ENCODE data around the gene TMEM190. TPM values are rescaled to one million over a fixed set of nuclear protein-coding genes. Genes with fewer than 3 reads are reported as not detected.

Gene TMEM190
- total and polyA plus RNA-seq, 11 donors: not detected

DNA sequence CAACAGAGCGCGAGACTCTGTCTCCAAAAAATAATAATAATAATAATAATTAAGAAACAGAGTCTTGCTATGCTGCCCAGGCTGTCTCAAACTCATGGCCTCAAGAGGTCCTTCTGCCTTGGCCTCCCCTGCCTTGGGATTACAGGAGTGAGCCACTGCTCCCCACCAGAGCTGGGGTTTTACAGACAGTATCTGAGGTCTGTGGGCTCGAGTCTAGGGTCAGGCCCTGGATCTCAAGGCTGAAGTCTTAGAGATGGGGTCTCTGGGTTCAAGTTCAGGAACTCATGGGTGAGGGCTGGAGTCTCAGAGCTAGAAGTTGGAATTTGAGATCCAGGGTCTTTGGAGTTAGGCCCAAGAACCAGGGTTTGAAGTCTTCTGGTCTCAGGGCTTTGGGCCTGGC is 9.8 kb upstream of the TMEM190 start:
- H3K4me1 ChIP-seq: peaks cover 0 to 20% (median 0%) of the 10 kb centered on the region in 12 donors
- no peaks in the 10 kb centered on the region for H3K36me3 ChIP-seq
- H3K4me3 ChIP-seq: no peak overlapping the region
- intact Hi-C loops (cut with DNase I): no loop called here
- WGBS, 4 donors: 74 to 89% (median 78%) methylated on average over 3 of the region's 3 CpGs
- peaks cover 27 to 51% (median 38%) of the 10 kb centered on the region in 9 donors for H3K27me3 ChIP-seq
- DNase-seq (no peak), ATAC-seq (no peak)
- no peaks in the 10 kb centered on the region for H3K9me3 ChIP-seq
- no peak for TF ChIP-seq POLR2A (IDR thresholded peaks at IDR 0.05)
- TF ChIP-seq, protein P1, sequence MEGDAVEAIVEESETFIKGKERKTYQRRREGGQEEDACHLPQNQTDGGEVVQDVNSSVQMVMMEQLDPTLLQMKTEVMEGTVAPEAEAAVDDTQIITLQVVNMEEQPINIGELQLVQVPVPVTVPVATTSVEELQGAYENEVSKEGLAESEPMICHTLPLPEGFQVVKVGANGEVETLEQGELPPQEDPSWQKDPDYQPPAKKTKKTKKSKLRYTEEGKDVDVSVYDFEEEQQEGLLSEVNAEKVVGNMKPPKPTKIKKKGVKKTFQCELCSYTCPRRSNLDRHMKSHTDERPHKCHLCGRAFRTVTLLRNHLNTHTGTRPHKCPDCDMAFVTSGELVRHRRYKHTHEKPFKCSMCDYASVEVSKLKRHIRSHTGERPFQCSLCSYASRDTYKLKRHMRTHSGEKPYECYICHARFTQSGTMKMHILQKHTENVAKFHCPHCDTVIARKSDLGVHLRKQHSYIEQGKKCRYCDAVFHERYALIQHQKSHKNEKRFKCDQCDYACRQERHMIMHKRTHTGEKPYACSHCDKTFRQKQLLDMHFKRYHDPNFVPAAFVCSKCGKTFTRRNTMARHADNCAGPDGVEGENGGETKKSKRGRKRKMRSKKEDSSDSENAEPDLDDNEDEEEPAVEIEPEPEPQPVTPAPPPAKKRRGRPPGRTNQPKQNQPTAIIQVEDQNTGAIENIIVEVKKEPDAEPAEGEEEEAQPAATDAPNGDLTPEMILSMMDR (IDR thresholded peaks at IDR 0.05): no peak
- H3K27ac ChIP-seq: no peak overlapping the region

DNA sequence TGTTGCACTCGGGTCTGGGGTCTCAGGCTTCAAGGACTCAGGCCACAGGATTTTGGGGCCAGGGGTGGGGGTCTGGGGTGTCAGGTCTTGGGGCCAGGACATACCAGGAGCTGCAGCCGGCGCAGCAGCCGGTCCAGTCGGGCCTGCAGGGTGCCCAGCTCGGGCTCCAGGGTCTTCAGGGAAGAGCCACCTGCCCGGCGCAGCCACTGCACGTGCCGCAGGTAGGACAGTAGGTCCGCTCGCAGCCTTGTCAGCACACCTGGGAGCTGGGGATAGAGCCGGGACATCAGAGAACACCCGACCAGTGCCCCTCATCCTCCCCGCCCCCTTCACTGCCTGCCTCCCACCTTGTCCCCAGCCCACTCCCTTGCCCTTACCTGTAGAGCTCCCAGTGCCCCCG is 8.5 kb upstream of the TMEM190 start:
- 66 to 84% (median 80%) methylated on average over 10 to 16 of the region's 16 CpGs for WGBS, 4 donors

DNA sequence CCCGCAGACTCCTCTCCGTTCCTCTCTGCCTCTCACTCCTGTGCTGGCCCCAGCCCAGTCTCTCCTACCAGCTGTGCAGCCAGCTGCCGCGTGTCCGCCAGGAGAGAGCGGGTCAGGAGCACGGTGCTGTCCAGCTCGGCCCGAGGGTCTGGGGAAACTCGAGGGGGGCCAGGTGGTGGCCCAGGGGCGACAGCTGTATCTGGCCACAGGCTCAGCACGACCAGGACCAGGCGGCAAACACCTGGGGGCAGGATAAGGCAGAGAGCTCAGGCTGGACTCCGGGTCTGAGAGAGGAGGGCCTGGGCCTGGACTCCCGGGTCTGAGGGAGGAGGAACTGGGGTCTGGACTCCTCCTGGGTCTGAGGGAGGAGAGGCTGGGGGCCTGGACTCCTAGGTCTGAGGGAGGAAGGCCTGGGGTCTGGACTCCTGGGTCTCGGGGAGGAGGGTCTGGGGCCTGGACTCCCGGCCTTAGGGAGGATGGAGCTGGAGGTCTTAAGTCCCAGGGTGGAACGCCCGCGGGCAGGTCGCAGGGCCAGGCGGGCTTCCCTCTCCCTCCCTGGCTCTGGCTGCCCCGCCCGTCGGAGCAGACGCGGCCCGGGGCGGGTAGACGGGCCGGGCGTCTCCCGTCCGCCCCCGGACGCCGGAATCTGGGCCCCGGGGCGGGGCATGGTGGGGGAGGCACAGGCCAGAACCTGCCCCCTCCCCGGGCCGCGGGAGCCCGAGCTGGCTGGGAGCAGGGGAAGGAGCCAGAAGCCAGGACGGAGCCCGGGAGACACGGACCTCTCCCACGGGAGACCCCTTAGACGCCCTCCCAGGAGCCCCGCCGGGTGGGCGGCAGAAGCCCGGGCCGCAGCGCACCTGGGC is 7.7 kb upstream of the TMEM190 start:
- intact Hi-C loops (cut with DNase I): no loop called here
- H3K4me1 ChIP-seq: peaks cover 0 to 21% (median under 1%) of the 10 kb centered on the region in 12 donors
- DNase-seq: peak in 2 of 5 donors; percentile 54 to 68
- ATAC-seq: peak in 3 of 4 donors; percentile 64 to 77 (median 69)
- peaks cover 38 to 69% (median 54%) of the 10 kb centered on the region in 9 donors for H3K27me3 ChIP-seq
- WGBS, 4 donors: 8 to 18% (median 9%) methylated on average over 19 to 54 of the region's 54 CpGs
- TF ChIP-seq, protein P1 (IDR thresholded peaks at IDR 0.05): no peak
- no peak for TF ChIP-seq POLR2A (IDR thresholded peaks at IDR 0.05)
- no peaks in the 10 kb centered on the region for H3K9me3 ChIP-seq
- H3K4me3 ChIP-seq: peak overlapping the region in 5 of 12 donors; percentile 26 to 35 (median 33)
- H3K36me3 ChIP-seq: no peaks in the 10 kb centered on the region
- no peak overlapping the region for H3K27ac ChIP-seq

More for the DNA sequence above, 8.5 kb upstream of the TMEM190 start:
- TF ChIP-seq, protein P1 (IDR thresholded peaks at IDR 0.05): no peak
- TF ChIP-seq POLR2A (IDR thresholded peaks at IDR 0.05): no peak
- DNase-seq (peak in 1 of 5 donors; percentile 55), ATAC-seq (no peak)
- Histone ChIP-seq H3K36me3 (no peaks in the 10 kb centered on the region), H3K27me3 (peaks cover 38 to 64% (median 49%) of the 10 kb centered on the region in 9 donors), H3K27ac (no peak overlapping the region), H3K9me3 (no peaks in the 10 kb centered on the region), H3K4me1 (peaks cover 0 to 20% (median 0%) of the 10 kb centered on the region in 12 donors), H3K4me3 (no peak overlapping the region)
- intact Hi-C loops (cut with DNase I): no loop called here

DNA sequence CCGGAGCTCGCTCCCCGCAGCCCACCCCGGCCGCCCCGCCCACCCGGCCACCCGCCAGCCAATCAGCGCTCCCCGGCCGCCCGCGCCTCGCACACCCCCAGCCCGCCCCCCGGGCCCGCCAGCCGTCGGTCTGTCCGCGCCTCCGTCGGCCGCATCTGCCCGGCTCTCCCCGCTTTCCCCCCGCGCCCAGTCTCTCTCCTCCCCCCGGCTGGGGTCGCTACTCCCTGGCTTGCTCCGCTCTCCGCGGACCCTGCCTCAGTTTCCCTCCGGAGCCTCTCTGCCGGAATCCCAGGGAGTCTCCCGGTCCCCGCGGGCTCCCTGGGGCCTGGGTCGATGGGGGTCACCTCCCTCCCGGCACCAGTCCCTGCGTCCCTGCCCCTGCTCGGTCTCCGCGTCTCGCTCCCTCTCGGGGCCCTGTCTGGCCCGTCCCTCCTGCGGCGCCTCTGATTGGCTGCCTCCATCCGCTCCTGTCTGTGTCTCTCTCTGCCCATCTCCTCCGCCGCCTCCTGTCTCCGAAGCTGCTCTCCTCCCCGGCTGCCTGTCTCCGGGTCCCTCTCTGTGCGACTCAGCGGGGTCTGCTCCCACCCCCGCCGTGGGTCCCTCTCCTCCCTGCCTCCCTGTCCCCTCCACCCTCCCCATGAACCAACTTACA is 6.8 kb upstream of the TMEM190 start:
- Histone ChIP-seq H3K27me3 (peaks cover 38 to 74% (median 59%) of the 10 kb centered on the region in 9 donors), H3K36me3 (no peaks in the 10 kb centered on the region), H3K27ac (no peak overlapping the region), H3K4me1 (peaks cover 0 to 27% (median 3%) of the 10 kb centered on the region in 12 donors), H3K4me3 (peak overlapping the region in 10 of 12 donors; percentile 5 to 42 (median 28)), H3K9me3 (no peaks in the 10 kb centered on the region)
- 1 to 2% (median 1%) methylated on average over 20 to 59 of the region's 59 CpGs for WGBS, 4 donors
- intact Hi-C loops (cut with DNase I): loop anchor here in 2 of 10 donors (10.0 kb wide), 1 partner anchor 65 kb away; no protein-coding TSS in a partner anchor
- DNase-seq (peak in 1 of 5 donors; percentile 52), ATAC-seq (peak in 3 of 4 donors; percentile 45 to 55 (median 46))
- TF ChIP-seq POLR2A (IDR thresholded peaks at IDR 0.05): no peak
- TF ChIP-seq, protein P1 (IDR thresholded peaks at IDR 0.05): no peak

Measured in heart left ventricle (tissue), 16 donors.